SK-N-SH treated with all-trans-retinoic acid at 6 μM for 48 hours (cell line): ENCODE data around the gene GPC5.

Source experiments
- ARNTL ChIP-seq: fragments of 450-650 bp; formaldehyde crosslinking; IDR thresholded peaks from 2 replicates; pipeline ENCODE4 v1.5.0; 2020; ENCODE audit warnings: low read depth, mild to moderate bottlenecking, moderate library complexity, borderline replicate concordance
- GLIS3 ChIP-seq: fragments of 250-450 bp; sonication (Bioruptor Pico); IDR thresholded peaks from 2 replicates; pipeline ENCODE4 v1.5.0; 2020; ENCODE audit warnings: mild to moderate bottlenecking, moderate library complexity
- RARB ChIP-seq: fragments of 250-450 bp; sonication (Bioruptor Pico); IDR thresholded peaks from 2 replicates; pipeline ENCODE4 v1.8.0; 2021; ENCODE audit warnings: mild to moderate bottlenecking, moderate library complexity
- TCF4 ChIP-seq: fragments of 250-450 bp; sonication (Bioruptor Pico); IDR thresholded peaks from 2 replicates; pipeline ENCODE4 v1.8.0; 2021; ENCODE audit warnings: mild to moderate bottlenecking, moderate library complexity, borderline replicate concordance
- ZFP3 ChIP-seq: fragments of 250-450 bp; sonication (Bioruptor Pico); IDR thresholded peaks from 2 replicates; pipeline ENCODE4 v1.5.0; 2020; ENCODE audit warnings: mild to moderate bottlenecking, moderate library complexity
- ZFP30 ChIP-seq: fragments of 450-650 bp; formaldehyde crosslinking; IDR thresholded peaks from 2 replicates; pipeline ENCODE4 v1.5.0; 2022; ENCODE audit warnings: mild to moderate bottlenecking, moderate library complexity
- TF ChIP-seq, protein P1 (sequence below): fragments of 250-450 bp; sonication (Bioruptor Pico); IDR thresholded peaks from 2 replicates; pipeline ENCODE4 v1.5.0; 2020; ENCODE audit warnings: mild to moderate bottlenecking, moderate library complexity

DNA sequence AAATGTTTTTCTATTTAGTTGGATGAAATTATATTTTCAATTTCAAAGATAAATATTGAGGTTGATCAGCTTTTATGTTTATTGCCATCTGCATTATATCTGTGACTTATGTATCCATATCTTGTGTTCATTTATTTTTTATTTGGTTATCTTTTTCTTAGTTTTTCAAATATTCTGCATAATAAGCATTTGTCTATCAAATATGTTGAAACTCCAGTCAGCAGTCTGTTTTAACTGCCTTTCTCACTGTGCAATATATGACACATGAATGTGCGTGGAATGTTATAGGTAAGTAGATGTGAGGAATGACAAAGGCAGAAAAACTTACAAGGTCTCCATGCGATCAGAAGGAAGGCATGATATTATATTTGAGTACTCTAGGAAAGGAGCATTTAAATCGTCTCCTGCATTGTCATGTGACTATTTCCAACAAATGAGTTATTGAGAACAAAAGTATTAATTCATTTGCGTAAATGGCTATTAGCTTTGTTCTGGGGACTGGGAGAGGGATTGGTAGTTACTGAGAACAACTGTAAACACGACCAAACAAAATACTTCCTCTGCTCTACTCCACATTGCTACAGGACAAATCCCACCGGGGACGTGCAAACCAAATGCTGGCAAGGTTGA is 318.1 kb downstream of the GPC5 start:
- TF ChIP-seq ZFP30 (CRISPR knock-in tag): no peak
- TF ChIP-seq ARNTL (CRISPR knock-in tag): no peak
- TF ChIP-seq ZFP3 (CRISPR knock-in tag): no peak
- TF ChIP-seq TCF4: no peak
- no peak for TF ChIP-seq RARB (CRISPR knock-in tag)
- TF ChIP-seq, protein P1, sequence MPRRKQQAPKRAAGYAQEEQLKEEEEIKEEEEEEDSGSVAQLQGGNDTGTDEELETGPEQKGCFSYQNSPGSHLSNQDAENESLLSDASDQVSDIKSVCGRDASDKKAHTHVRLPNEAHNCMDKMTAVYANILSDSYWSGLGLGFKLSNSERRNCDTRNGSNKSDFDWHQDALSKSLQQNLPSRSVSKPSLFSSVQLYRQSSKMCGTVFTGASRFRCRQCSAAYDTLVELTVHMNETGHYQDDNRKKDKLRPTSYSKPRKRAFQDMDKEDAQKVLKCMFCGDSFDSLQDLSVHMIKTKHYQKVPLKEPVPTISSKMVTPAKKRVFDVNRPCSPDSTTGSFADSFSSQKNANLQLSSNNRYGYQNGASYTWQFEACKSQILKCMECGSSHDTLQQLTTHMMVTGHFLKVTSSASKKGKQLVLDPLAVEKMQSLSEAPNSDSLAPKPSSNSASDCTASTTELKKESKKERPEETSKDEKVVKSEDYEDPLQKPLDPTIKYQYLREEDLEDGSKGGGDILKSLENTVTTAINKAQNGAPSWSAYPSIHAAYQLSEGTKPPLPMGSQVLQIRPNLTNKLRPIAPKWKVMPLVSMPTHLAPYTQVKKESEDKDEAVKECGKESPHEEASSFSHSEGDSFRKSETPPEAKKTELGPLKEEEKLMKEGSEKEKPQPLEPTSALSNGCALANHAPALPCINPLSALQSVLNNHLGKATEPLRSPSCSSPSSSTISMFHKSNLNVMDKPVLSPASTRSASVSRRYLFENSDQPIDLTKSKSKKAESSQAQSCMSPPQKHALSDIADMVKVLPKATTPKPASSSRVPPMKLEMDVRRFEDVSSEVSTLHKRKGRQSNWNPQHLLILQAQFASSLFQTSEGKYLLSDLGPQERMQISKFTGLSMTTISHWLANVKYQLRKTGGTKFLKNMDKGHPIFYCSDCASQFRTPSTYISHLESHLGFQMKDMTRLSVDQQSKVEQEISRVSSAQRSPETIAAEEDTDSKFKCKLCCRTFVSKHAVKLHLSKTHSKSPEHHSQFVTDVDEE: no peak
- TF ChIP-seq GLIS3 (CRISPR knock-in tag): no peak
